Measurements from ENCODE around the gene UBN2.

UBN2 gene

DNA sequence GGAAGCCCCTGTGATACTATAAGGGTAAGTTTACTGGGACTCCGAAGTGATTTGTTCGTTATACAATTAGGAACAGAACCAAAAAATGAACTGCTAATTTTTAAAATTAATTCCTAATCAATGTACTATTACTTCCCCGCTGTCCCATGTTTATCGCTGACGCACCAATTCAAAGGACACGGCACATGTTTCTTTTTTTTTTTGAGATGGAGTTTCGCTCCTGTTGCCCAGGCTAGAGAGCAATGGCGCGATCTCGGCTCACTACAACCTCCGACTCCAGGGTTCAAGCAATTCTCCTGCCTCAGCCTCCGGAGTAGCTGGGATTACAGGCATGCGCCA is 108.6 kb downstream of the UBN2 start:
- peaks cover 15% of the 10 kb centered on the region for H3K36me3 Mint-ChIP-seq (ENCODE audit: low read depth)
- DNase-seq (no peak), ATAC-seq (no peak)
- H3K4me3 Mint-ChIP-seq = peak overlapping the region; percentile 91
- H3K27me3 Mint-ChIP-seq = peaks cover 7% of the 10 kb centered on the region
- H3K27ac Mint-ChIP-seq = peak overlapping the region; percentile 99
- H3K4me1 Mint-ChIP-seq = peaks cover 37% of the 10 kb centered on the region
- peaks cover 13% of the 10 kb centered on the region for H3K9me3 Mint-ChIP-seq

DNA sequence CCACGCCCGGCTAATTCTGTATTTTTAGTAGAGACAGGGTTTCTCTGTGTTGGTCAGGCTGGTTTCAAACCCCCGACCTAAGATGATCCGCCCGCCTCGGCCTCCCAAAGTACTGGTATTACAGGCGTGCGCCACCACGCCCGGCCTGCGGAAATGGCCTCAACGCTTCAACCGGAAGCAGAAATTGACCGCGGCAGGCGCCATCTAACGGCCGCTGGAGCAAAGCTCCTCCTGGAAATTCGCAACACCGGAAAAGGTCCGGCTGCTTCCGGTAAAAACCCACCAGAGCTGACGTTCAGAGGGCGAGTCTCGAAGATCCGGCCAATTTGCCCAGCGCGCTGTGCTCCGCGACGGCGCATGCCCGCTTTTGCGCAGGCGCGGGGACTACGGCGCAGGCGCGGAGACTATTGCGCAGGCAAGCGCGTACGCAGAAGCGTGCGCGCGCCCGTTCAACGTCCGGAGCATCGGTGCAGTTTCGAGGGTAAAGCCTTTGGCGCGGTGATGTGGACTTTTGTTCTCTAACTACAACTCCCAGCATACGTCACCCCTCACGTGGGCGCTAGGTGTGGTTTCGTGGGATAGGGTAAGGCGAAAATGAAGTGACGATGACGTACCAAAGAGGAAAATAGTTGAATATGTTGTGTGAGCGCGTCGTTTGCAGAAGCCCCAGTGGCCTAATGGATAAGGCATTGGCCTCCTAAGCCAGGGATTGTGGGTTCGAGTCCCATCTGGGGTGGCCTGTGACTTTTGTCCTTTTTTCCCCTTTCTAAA is 109.2 kb downstream of the UBN2 start:
- Mint-ChIP-seq H3K27me3 (peaks cover 7% of the 10 kb centered on the region), H3K4me3 (peak overlapping the region; percentile 91), H3K36me3 (ENCODE audit: low read depth) (peaks cover 18% of the 10 kb centered on the region), H3K27ac (peak overlapping the region; percentile 99), H3K9me3 (peaks cover 13% of the 10 kb centered on the region), H3K4me1 (peaks cover 37% of the 10 kb centered on the region)
- DNase-seq = peak; percentile 96
- peak; percentile 85 for ATAC-seq

DNA sequence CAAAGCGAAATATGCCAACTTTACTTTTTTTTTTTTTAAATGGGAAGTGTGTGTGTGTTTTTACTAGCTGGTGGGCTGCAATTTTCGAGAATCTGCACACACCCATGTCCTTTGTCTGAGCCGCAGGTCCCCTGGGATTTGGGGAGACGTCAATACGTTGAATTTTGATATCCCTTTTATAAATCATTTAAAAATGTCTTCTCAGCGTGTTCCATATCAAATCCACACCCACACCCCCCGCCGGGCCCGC is 109.7 kb downstream of the UBN2 start:
- no peak for ATAC-seq
- DNase-seq = no peak
- Mint-ChIP-seq H3K4me3 (peak overlapping the region; percentile 91), H3K9me3 (peaks cover 13% of the 10 kb centered on the region), H3K27ac (peak overlapping the region; percentile 99), H3K36me3 (ENCODE audit: low read depth) (peaks cover 20% of the 10 kb centered on the region), H3K27me3 (peaks cover 7% of the 10 kb centered on the region), H3K4me1 (peaks cover 37% of the 10 kb centered on the region)

DNA sequence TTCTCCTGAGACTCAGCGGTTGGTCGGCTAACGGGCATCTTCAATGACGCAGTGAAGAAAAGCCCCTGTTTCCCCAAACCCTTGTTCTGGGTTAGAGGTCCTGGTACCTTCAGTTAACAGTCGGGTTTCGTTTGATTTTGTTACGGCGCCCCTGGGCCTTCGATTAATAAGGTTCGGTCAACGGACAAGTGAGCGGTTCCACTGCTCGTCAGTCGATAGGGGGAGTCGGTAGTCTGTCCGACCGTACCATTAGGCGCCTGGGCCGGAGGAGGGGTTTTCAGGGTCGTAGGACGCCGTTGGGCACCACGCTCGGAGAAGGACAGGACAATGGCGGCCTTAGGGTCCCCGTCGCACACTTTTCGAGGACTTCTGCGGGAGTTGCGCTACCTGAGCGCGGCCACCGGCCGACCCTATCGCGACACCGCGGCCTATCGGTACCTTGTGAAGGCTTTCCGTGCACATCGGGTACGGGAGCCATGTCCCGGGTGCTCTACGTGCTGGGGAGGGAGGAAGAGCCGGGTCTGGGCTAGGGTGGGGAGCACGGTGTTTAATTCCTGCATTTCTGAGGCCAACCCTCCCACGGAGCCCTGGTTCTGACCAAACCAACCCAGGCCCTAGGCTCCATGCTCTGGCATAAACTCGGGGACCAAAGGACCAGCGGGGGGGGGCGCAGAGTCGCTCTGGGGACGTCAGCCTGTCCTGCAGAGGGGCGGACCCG is 110.2 kb downstream of the UBN2 start, which contains the start of gene FMC1:
Gene FMC1 (plus strand): TSS at position 280 of the 718 bp plus-strand sequence. CDS start 48 bp downstream, at position 328.
- Mint-ChIP-seq H3K4me1 (peaks cover 37% of the 10 kb centered on the region), H3K36me3 (ENCODE audit: low read depth) (peaks cover 22% of the 10 kb centered on the region), H3K27me3 (peaks cover 7% of the 10 kb centered on the region), H3K27ac (peak within 1 kb of the TSS; percentile 99), H3K9me3 (peaks cover 13% of the 10 kb centered on the region), H3K4me3 (peak within 1 kb of the TSS; percentile 91)
- ATAC-seq (peak; percentile 71), DNase-seq (peak; percentile 90)

DNA sequence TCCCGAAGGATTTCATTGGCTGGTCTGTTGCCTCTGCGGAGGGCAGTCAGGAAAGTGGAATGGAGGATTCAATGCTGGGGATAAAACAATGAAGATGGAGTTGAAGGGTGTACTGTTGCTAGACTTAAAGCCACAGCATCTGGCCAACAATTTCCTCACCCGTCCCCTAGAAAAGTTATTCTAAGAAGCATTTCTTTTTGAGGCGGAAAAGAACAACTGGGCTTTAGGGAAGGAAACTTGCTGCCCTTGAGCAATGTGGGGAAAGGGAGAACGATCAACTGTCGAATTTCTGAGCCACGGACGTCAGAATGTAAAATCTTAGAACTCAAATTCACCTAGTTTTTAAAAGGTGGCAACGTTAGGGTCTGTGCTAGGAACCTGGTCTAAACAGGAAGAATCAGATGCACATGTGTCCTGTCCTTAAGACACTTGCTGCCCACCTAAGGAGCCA is 110.8 kb downstream of the UBN2 start:
- Mint-ChIP-seq H3K4me1 (peaks cover 37% of the 10 kb centered on the region), H3K9me3 (peaks cover 13% of the 10 kb centered on the region), H3K27me3 (peaks cover 7% of the 10 kb centered on the region), H3K27ac (peak overlapping the region; percentile 99), H3K4me3 (peak overlapping the region; percentile 91), H3K36me3 (ENCODE audit: low read depth) (peaks cover 24% of the 10 kb centered on the region)
- DNase-seq (no peak), ATAC-seq (no peak)

DNA sequence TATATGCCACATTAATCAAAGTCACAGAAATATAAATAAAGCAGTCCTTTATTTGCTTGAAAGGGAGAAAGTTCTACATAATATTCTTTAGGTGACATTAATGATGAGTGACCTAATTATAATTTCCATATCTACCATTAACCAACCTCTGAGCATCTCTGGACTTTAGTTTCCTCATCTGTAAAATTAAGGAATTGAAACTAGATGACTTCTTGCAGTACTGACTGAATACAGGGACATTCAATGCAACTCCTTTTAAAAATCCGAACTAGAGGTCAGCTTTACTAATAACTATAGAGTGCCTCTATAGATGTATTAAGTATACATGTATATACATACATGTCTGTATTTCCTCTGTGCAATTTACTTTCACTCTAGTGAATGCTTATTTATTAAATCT is 114.0 kb downstream of the UBN2 start:
- no peak overlapping the region for H3K4me3 Mint-ChIP-seq
- peaks cover 26% of the 10 kb centered on the region for H3K36me3 Mint-ChIP-seq (ENCODE audit: low read depth)
- H3K4me1 Mint-ChIP-seq = peaks cover 28% of the 10 kb centered on the region
- no peak overlapping the region for H3K27ac Mint-ChIP-seq
- peaks cover 6% of the 10 kb centered on the region for H3K9me3 Mint-ChIP-seq
- no peak for ATAC-seq
- peaks cover 7% of the 10 kb centered on the region for H3K27me3 Mint-ChIP-seq
- no peak for DNase-seq

DNA sequence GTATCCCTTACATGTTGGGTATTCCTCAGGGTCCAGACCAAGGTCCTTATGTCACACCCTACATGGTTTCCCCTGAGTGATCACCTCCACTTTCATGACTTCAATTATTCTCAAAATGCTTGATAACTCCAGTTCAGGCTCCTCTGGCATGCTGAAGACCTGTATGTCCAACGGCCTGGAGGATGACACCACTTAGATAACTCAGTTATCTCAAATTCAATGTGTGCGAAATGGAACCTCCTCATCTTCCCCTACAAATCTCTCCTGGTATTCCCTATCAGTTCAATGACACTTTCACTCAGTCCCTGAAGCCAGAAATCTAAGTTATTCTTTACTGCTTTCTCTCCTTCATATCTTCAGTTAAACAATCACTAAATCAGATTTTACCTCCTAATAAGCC is 120.0 kb downstream of the UBN2 start:
- H3K27me3 Mint-ChIP-seq = no peaks in the 10 kb centered on the region
- no peak for ATAC-seq
- no peaks in the 10 kb centered on the region for H3K9me3 Mint-ChIP-seq
- no peak for DNase-seq
- H3K36me3 Mint-ChIP-seq (ENCODE audit: low read depth) = peaks cover 26% of the 10 kb centered on the region
- H3K4me3 Mint-ChIP-seq = no peak overlapping the region
- no peaks in the 10 kb centered on the region for H3K4me1 Mint-ChIP-seq
- H3K27ac Mint-ChIP-seq = no peak overlapping the region

DNA sequence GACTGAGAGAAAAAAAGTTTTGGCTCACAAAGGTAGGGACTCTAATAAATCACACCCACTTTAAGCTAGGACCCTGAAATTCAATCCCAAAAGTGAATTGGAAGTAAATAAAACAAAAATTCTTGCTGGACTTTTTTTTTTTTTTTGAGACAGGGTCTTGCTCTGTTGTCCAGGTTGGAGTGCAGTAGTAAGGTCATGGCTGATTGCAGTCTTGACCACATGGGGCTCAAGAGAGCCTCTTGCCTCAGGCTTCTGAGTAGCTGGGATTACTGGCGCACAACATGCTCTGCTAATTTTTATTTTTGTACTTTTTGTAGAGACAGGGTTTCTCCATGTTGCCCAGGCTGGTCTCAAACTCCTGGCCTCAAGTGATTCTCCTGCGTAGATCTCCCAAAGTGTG is 123.7 kb downstream of the UBN2 start:
- no peak overlapping the region for H3K4me3 Mint-ChIP-seq
- DNase-seq (no peak), ATAC-seq (no peak)
- H3K4me1 Mint-ChIP-seq = peaks cover 9% of the 10 kb centered on the region
- no peak overlapping the region for H3K27ac Mint-ChIP-seq
- H3K9me3 Mint-ChIP-seq = no peaks in the 10 kb centered on the region
- no peaks in the 10 kb centered on the region for H3K27me3 Mint-ChIP-seq
- H3K36me3 Mint-ChIP-seq (ENCODE audit: low read depth) = peaks cover 21% of the 10 kb centered on the region

DNA sequence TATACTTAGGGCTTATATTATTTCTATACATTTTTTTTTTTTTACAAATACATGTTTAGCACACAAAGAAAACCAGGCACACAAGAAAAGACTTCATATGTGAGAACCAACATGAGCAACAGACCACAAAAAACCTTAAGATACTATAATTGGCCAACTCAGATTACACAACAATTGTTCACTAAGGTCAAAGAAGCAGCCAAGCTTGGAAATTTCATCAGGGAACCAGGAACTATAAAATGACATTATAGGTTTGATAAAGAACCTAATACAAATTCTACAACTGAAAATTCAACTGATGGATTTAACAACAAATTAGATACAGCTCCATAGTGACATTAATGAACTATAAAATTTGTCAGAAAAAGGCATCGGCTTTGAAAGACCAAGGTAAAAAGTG is 124.3 kb downstream of the UBN2 start:
- no peak overlapping the region for H3K4me3 Mint-ChIP-seq

More for the DNA sequence above, 124.3 kb downstream of the UBN2 start:
- no peak for DNase-seq
- no peaks in the 10 kb centered on the region for H3K27me3 Mint-ChIP-seq
- peaks cover 20% of the 10 kb centered on the region for H3K36me3 Mint-ChIP-seq (ENCODE audit: low read depth)
- no peak overlapping the region for H3K27ac Mint-ChIP-seq
- ATAC-seq = no peak
- H3K4me1 Mint-ChIP-seq = peaks cover 9% of the 10 kb centered on the region
- no peaks in the 10 kb centered on the region for H3K9me3 Mint-ChIP-seq
